Stimulated activated CD8-positive, alpha-beta memory T cell treated with anti-CD3 and anti-CD28 coated beads, Interleukin-15, amount 100 ng/mL, for 4 hours (primary cell): ENCODE results near the gene IL1RAPL2.

Source experiments
- DNase-seq, 2 donors: peaks; one replicate each; pipeline ENCODE4 v3.0.0-alpha.2; 2020; ENCODE audit warnings: low read depth in 2 of 2

Gene IL1RAPL2

DNA sequence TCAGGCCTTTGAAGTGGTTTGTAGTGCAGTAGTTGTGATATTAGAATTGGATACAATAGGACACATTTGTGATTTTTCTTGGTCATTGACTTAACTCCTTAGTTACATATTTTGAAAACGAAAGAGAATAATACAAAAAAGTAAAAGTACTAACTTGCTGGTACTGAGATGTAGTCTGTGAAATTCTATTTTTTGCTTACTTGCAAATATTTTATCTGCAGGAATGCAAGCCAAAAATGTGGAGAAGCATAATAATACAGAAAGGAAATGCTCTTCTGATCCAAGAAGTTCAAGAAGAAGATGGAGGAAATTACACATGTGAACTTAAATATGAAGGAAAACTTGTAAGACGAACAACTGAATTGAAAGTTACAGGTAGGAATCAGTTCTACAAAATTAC is 701.2 kb downstream of the IL1RAPL2 start:
- DNase-seq: no peak

DNA sequence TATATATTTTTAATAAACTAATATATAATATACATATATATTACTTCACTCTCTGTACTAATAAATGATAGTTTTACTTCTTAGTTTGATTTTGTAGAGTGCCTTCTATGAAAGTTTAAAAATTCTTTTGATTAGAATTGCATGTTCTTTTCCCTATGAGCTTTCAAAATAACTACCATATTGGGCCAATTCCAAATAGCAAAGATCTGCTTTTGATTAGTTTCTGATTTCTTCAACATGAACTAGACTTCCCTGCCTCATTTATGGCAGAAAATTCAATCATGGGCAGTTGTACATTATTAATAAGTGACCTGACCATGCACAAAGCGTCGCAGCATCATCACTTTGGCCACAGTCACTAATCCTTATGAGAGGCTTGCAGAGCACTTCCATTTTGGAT is 703.4 kb downstream of the IL1RAPL2 start:
- DNase-seq: no peak

DNA sequence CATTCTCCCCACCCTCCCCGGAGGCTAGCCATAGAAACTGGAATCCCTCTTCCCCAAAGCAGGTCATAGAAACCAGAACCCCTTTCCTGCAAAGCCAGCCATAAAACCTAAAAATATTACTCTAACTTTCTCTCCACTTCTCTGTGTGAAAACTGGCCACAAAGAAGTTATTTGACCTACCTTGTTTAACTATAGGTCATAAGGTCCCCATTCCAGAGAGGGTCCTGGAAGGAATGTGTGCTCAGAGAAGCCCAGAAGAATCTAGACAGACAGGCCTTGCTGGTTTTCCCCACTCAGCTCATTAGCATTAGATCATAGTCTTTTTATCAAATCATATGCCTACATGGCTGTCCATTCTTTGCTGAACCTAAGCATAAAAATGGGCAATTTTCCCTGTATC is 707.3 kb downstream of the IL1RAPL2 start:
- DNase-seq: no peak

DNA sequence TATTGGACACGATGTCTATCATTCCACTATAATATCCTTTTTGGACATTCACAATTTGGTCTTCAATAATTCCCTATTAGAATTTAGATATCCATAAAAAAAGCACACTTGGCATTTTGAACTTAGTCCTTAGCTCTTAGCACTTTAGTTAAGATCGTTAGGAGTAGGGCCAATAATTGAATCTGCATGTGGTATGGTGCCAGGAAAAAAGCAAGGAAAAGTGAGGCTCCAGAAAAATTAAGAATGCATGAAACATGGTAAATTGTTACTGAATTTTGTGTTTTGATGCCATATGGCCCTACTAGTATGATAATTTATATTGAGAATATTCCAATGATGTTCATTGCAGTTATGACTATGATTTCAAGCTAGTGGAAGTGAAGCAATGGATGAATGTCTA is 708.1 kb downstream of the IL1RAPL2 start:
- no peak for DNase-seq

DNA sequence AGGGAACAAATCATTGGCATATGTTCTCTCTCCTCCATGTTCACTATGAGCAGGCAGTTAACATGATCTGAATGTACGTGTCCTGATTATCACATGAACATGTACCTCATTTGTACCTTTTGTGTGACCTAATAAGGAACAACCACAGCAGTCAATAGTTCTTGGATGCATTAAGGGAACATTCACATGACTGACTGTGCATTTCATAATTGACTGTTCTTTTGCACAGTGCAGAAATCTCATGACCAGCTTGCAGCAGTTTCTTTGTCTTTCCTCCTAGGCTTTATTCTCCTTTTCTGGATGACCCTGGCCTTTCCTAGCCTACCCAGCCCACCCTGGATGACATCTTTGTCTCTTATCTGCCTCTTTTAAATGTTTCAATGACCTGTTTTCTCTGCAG is 711.1 kb downstream of the IL1RAPL2 start:
- no peak for DNase-seq

DNA sequence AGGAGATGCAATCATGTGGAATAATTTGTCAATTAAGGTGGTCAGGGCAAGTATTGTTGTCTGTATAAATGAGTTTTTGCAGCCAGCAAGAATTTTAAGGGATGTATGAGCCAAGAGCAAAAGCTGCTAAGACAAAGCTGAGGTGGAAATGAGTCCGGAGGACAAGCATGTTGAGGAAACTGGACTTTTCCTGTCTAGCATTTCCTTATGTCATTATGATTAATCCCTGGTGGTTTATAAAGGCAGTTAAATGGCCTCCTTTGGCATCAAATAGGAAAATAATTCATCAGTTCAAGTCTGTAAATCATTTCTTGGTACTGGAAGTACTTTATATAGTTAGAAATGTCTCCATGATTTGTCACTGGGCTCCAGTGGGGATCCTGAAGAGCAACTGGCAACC is 716.1 kb downstream of the IL1RAPL2 start:
- no peak for DNase-seq

DNA sequence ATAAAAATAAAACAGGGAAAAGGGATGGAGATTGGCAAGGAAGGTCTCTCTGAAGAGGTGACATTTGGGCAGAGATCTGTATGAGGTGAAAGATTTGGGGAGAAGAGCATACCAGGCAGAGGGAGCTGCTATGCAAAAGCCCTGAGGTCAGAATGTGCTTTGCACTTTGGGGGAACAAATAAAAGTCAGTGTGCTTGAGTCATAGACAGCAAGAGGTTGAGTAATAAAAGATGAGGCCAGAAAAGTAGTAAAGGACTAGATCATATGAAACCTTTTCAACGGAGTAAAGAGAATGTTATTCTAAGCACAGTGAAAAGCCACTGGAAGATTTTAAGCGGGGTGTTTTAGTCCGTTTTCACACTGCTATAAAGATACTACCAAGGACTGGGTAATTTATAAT is 731.0 kb downstream of the IL1RAPL2 start:
- no peak for DNase-seq

DNA sequence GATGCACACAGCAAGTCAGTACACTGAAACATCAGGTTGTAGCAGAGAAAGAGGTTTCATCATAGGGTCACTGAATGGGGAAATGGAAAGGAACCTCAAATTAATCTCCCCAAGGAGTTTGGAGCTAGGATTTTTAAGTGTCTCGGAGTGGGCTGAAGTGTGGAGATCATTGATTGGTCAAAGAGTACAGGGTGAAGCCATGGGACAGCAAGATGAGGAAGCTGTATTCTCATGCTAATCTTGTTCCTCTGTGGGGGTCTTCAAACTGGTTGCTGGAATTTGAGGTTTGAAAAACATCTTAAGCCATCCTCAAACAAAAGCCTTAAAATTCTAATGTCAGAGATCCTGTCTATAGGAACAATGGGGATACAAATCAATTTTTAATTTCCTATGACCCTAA is 733.3 kb downstream of the IL1RAPL2 start:
- DNase-seq: no peak

DNA sequence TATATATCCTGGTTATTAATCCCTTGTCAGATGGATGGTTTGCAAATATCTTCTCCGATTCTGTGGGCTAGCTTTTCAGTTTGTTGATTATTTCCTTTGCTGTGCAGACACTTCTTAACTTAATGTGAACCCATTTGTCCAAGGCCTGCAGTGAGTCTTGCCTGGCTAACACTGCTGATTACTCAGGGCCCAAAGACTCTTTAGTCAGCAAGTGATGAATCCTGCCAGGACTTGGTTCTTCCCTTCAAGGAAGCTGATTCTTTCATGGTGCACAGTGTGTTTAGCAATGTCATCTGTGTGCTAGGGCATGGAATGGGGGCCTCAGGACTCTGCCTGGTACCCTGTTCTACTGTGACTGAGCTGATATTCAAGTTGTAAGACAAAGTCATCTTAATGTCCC is 736.2 kb downstream of the IL1RAPL2 start:
- no peak for DNase-seq

DNA sequence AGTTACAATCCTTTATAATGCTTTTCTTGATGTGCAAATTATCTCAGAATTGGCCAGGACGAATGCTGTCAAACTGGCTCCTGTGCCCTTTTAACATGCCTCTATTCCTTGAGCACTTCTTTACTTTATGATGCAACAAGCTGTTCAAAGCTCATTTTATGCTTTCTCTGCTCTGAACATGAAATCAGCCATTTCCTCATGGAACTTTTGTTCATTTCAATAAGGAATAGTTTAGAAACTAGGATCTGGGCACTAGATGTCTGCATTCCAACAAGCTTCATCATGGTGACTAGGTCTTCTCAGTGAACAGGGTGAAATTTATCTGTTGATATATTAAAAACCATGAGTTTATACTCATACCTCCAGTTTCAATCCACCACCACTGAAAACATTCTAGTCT is 741.8 kb downstream of the IL1RAPL2 start:
- DNase-seq: no peak

DNA sequence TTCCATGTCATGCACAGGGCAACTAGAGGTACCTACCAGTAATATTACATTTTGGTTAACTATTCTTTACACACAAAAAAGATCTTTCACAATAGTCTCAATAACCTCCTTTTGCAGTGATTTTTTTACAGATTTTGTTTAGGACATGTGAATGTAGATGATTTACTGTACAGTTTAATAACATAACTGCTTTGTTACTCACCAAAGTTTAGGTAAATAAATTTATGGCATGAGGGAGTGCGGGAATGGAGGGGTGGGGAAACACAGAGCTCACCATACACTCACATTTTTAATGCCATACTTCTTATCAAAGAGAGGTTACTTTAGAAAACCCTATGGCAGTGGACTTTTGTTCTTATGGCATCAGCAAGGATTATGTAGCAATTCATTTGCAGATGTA is 747.6 kb downstream of the IL1RAPL2 start:
- DNase-seq: no peak

DNA sequence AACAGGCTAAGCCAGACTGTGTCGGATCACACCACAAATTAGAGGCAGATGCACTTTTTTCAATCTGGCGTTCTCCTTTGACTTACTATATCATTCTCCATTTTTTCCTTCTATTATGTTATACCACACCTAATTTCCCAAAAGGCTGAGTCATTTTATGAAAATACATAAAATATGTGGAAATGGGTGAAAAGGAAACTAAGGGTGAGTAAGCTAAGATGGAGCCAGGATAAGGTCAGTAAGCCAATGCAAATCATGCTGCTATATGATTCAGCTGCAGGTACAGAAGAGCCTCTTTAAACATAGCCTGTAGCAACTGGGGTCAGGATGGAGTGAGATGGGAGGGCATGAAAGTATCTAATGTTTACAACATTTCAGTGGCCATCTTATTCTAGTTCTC is 748.5 kb downstream of the IL1RAPL2 start:
- DNase-seq: no peak

DNA sequence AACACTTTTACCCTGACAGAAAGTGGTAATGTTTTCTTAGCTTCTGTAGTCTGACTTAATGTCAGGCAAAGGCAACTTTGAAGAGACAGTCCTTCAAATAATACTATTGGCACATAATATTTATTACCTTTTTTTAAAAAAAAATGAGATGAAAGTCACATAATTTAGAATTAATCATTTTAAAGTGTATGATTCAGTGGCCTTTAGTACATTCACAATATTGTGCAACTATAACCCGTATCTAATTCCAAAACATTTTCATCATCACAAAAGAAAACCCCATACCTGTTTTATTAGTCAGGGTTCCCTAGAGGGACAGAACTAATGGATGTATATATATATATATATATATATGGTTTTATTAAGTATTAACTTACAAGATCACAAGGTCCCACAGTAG is 749.2 kb downstream of the IL1RAPL2 start:
- no peak for DNase-seq

DNA sequence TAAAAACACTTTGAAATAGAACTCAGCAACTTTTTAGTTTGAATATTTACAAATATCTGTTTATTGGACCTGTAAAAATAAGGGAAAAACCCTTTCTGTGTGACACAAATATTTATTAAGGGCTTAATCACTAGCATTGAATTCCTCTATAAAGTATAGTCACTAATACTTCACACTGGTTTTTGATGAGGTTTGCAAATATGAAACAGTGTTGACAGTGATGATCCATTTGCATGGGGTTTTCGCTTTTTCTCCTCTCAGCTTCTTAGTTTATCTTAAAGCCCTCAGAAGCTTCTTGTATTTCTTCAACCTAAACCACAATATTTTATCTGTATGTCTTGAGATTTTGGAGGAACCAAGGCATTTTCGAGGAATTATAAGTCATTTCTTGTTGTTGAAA is 751.1 kb downstream of the IL1RAPL2 start:
- DNase-seq: no peak

DNA sequence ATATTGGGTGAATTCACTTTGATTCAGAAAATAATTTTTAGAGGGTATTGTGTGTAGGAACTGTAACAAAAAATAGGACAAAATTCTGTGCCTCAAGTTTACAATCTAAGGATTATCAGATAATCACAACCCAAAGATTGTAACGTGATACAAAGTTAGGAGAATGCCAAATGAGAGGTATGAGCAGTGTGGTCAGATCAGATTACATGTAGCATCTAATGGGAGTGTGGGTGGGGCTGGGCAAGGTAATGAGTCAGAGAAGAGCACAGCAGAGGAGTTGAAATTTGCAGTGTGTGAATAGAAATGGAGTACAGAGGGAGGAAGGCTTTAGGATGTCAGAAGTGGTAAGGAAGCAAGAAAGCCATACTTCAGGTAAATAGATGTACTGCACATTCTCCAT is 757.9 kb downstream of the IL1RAPL2 start:
- DNase-seq: no peak

DNA sequence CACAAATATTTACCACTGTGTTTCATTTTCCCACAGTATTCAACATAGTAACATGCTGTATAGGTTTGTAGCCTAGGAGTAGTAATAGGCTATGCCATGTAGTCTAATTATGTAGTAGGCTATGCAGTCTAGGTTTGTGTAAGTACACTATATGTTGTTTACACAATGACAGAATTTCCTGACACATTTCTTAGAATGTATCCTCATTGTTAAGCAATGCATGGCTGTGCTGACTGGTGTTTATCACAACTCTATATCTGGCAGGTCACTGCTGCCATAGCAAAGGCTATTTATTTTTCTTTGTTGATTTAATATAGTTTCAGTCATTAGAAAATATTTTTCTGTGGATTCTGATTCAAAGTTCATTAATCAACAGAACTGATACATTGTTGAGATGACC is 762.8 kb downstream of the IL1RAPL2 start:
- DNase-seq: no peak

DNA sequence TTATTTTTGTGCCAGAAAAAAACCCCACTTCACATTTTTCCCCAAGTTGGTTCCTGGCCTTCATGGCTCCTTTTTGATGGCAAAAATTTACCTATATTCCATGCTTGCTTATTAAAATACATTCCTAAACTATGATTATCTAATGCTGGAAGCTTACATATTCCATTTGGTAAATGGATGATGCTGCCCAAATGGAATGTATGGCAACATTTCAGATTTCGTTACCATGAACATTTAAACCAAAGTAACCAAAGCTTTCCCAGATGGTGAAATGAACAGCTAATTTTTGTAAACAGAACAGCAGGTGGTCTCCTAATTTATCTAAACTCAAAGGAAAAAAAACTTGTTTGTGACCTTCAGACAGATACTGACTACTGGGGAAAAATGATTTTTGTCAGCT is 765.2 kb downstream of the IL1RAPL2 start:
- no peak for DNase-seq

DNA sequence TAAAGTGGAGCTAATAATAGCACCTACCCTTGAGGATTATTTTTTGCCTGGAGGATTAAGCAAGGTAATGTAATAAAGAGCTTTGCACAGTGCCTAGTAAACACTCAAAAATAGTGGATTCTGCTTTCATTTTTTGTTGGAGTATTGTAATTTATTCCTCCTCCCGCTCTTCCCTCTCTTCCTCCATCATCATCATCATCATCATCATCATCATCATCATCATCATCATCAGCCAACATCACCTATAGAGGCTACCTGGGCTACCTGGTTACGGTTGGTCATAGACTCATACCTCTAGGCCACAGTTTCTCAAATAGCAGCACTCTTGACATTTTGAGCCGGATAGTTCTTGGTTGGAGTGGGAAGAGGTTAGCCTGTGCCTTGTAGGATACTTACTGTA is 781.4 kb downstream of the IL1RAPL2 start:
- DNase-seq: no peak

DNA sequence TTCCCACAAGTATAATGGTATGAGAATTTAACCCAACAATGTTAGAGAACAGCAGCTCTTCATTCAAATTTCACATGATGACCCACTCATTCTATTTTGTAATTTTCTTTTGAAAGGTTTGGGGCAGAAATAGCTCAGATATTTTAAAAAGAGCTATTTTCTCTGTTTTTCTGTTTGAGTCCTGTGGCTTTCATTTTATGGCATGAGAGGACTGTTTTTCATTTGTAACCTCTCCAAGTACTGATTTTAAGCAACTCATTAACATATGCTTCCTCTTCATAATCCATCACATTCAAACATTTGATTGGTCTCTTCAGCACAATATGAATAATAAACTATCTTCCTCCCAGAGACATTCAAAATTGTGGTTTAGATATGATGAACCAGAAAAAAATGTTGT is 783.5 kb downstream of the IL1RAPL2 start:
- DNase-seq: no peak

DNA sequence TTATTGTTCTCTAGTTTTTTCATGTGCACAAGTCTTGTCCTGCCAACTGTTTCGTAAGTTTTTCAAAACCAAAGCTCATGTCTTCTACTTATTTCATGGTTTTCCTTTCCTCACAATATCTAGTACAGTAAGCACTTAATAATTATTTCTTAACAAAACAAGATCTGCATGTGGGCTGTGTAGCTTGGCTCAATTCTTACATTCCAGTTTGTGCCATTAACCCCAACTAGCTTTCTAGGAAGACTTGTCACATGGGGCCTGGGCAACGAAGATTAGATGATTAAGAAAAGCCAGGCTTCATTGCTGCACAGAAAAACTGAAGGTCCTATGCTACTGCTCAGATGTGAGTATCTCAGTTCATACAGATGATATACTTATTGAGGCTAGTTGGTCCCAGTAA is 809.8 kb downstream of the IL1RAPL2 start:
- no peak for DNase-seq

DNA sequence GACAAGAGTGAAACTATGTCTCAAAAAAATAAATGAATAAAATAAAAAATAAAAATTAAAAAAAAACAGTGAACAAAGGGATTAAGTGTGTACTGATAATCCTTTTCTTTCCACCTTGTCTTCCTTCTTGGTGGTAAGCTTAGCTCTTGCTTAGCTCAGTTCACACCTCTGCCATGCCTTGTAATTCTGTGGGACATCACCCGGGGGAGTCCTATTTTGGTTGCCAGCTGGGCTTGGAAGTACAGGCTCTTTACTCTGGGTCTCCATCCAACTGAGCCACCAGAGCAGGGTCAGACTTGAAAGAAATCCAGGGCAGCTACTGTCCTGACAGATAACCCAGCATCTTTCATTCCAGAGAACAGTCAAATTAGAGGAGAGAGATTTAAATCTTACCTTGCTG is 858.7 kb downstream of the IL1RAPL2 start:
- DNase-seq: no peak

DNA sequence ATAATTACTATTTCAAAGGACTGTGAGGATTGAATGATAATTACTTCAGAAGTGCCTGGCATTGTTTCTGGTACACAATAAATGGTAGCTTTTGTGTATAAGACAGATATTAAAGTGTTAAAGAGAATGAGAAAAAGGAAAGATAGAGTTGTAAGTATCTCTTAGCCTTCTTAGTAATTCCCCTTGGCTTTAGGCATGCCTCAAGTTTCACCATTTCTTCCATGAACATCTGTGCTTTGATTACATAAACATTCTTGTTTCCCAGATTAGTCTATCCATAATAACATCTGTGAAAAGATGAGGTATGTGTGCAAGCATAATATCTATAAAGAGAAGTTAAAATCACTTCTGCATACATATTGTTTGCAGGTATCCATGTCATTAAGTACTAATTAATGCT is 885.4 kb downstream of the IL1RAPL2 start:
- DNase-seq: no peak

DNA sequence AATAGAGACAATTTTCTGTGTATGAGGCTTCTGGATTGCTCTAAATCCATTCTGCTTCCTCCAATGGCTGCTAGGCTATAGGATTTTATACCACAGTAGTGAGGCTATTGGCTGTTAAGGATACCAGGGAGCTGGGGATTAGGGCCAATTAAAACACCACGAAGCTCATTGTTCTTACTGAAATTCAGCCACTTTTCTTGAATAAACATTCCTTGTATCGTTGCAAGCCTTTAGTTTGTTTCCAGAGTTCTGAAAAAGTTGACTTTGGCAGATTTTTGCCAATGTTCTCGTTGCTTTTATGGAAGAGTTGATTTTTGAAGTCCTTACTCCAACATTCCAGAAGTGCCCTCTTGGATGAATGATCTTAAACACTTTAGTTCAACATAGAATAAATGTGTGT is 892.8 kb downstream of the IL1RAPL2 start:
- no peak for DNase-seq

DNA sequence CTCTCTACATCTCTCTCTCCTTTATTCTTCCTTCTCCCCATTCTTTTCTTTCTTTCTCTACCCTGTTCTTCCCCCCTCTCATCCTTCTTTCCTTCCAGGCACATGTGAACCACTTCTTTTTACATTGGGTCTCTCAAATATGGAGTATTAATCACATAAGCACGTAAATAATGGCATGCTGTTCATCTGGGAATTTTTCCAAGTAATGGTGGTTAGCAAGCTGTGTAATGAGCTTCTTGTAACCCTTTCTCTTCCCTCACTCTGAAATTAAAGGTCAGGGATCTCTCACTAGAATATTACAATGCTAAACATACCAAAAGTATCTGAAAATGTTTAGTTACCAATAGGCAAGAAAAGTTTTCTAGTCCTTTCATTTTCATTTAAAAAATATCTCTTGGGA is 894.4 kb downstream of the IL1RAPL2 start:
- DNase-seq: no peak

DNA sequence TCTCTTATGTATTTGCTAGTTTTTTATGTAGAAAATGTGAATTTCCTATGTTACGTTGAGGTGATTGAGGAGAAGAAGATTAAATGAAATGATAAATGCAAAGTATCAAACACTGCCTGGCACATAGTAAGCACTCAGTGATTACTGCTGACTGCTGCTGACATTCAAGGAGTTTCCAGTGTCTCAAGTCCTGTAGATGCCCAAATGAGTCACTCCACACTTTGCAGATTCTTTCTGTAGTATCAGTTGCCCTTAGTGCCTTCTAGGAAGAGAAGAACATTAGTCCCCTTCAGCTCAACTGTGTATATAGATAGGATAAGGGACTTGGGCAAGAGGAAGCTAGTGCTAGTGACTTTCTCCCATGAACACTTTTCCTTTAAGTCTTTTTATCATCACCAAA is 895.0 kb downstream of the IL1RAPL2 start:
- no peak for DNase-seq
